Measurements from ENCODE around the gene PTPRO. TPM values are rescaled to one million over a fixed set of nuclear protein-coding genes. Genes with fewer than 3 reads are reported as not detected.

PTPRO gene
- total RNA-seq, 6 experiments from 2014 or later = 0.43 to 2.7 (median 1.1) TPM

DNA sequence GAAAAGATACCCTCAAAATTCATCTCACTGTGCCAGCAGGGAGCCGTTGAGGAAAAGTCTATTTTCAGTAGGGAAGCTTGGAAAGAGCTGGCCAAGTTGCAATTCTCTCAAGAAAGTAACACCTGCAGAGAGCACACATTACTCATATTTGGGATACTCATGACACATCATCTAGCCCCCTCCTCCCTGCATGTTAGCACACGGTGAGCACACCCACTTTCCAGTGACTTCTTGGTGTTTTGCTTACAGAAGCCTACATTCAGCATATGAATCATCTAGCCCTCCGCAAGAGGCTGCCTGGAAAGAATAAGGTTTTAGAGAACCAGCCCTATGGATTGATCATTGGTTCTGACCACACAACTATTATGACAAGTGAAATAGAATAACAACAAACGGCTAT lies 124.5 kb downstream of the PTPRO start:
- Histone ChIP-seq H3K4me3 (no peak overlapping the region), H3K9me3 (no peaks in the 10 kb centered on the region), H3K4me1 (no peaks in the 10 kb centered on the region), H3K36me3 (no peaks in the 10 kb centered on the region), H3K27me3 (no peaks in the 10 kb centered on the region), H3K27ac (no peak overlapping the region)
- TF ChIP-seq, protein P1, sequence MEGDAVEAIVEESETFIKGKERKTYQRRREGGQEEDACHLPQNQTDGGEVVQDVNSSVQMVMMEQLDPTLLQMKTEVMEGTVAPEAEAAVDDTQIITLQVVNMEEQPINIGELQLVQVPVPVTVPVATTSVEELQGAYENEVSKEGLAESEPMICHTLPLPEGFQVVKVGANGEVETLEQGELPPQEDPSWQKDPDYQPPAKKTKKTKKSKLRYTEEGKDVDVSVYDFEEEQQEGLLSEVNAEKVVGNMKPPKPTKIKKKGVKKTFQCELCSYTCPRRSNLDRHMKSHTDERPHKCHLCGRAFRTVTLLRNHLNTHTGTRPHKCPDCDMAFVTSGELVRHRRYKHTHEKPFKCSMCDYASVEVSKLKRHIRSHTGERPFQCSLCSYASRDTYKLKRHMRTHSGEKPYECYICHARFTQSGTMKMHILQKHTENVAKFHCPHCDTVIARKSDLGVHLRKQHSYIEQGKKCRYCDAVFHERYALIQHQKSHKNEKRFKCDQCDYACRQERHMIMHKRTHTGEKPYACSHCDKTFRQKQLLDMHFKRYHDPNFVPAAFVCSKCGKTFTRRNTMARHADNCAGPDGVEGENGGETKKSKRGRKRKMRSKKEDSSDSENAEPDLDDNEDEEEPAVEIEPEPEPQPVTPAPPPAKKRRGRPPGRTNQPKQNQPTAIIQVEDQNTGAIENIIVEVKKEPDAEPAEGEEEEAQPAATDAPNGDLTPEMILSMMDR (IDR thresholded peaks at IDR 0.05) = no peak
- TF ChIP-seq POLR2A (IDR thresholded peaks at IDR 0.05) = no peak
- 46% methylated on average over 4 of the region's 4 CpGs for WGBS (ENCODE audit: insufficient coverage, low coverage, low lambda C conversion rate, missing lambda C conversion rate)
- DNase-seq = no peak
- no peak for ATAC-seq
- intact Hi-C loops (cut with DNase I) = no loop called here

DNA sequence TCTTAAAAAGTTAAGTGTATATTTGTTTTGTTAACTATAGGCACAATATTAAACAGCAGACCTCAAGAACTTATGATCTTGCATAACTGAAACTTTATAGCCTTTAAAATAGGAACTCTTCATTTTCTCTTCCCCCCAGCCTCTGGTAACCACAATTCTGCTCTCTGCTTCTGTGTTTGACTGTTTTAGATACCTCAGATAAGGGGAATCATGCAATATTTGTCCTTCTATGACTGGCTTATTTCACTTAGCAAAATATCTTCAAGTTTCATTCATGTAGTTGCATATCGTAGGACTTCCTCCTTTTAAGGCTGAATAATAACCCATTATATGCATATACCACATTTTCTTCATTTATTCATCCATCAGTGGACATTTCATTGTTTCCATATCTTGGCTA lies 131.3 kb downstream of the PTPRO start:
- WGBS (ENCODE audit: insufficient coverage, low coverage, low lambda C conversion rate, missing lambda C conversion rate) = 13% methylated on average over 1 of the region's 1 CpG
- Histone ChIP-seq H3K36me3 (no peaks in the 10 kb centered on the region), H3K9me3 (peaks cover 0 to under 1% (median 0%) of the 10 kb centered on the region in 4 donors), H3K27ac (no peak overlapping the region), H3K27me3 (no peaks in the 10 kb centered on the region), H3K4me1 (no peaks in the 10 kb centered on the region), H3K4me3 (no peak overlapping the region)
- intact Hi-C loops (cut with DNase I) = no loop called here
- ATAC-seq (no peak), DNase-seq (no peak)
- no peak for TF ChIP-seq POLR2A (IDR thresholded peaks at IDR 0.05)
- TF ChIP-seq, protein P1 (IDR thresholded peaks at IDR 0.05) = no peak

DNA sequence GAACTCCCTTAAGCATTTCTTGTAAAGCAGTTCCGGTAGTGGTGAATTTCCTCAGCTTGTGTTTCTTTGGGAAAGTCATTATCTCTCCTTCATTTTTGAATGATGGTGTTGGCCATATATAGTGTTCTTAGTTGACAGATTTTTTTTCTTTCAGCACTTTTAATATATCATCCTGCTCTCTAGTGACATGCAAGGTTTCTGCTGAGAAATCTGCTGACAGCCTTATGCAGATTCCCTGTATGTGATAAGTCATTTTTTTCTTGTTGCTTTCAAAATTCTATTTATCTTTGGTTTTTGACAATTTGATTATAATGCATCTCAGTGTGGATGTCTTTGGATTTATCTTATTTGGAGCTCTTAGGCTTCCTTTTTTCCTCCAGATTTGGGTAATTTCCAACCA lies 135.7 kb downstream of the PTPRO start:
- Histone ChIP-seq H3K36me3 (no peaks in the 10 kb centered on the region), H3K27ac (no peak overlapping the region), H3K27me3 (no peaks in the 10 kb centered on the region), H3K4me1 (no peaks in the 10 kb centered on the region), H3K4me3 (no peak overlapping the region), H3K9me3 (peaks cover 0 to 3% (median 0%) of the 10 kb centered on the region in 4 donors)
- ATAC-seq (no peak), DNase-seq (no peak)
- WGBS (ENCODE audit: insufficient coverage, low coverage, low lambda C conversion rate, missing lambda C conversion rate) = 47% methylated on average over 1 of the region's 1 CpG
- intact Hi-C loops (cut with DNase I) = no loop called here
- TF ChIP-seq, protein P1 (IDR thresholded peaks at IDR 0.05) = no peak
- TF ChIP-seq POLR2A (IDR thresholded peaks at IDR 0.05) = no peak

DNA sequence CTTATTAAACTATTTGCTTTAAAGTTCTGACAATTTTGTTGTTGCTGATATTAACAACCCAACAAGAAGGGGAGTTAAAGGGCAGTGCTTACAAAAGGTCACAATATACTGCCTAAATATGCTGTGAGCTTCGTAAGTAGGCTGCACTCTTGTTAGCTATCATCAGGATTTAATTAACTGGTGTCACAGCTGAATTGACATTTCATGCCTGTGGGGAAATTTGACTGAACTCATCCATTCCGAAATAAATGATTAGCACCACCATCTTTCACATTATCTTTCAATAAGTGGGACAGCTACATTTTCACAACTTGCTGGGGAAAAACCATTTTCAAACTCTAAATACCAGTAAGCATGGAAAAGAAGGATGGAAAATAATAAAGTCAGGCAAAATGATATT lies 146.6 kb downstream of the PTPRO start:
- no peaks in the 10 kb centered on the region for H3K9me3 ChIP-seq
- no peak for TF ChIP-seq POLR2A (IDR thresholded peaks at IDR 0.05)
- TF ChIP-seq, protein P1 (IDR thresholded peaks at IDR 0.05) = no peak
- intact Hi-C loops (cut with DNase I) = no loop called here

DNA sequence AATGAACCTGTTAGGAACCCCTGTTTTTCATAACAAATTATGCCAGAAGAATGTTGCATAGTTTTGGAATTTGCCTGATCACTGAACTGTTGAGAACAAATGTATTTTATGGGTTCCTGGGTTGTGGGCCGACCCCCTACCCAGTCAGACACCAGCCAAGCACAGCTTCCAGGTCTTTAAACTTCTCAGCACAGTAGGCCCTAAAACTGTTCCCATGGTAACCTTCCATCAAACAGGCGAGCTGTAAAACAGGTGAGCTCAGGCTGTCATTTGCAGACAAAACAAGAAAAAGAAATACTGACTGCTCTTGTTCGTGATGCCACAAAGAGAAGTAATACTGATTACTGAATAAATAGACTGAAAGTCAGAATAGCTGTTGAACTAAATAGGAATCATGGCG lies 147.0 kb downstream of the PTPRO start:
- no peak for DNase-seq
- intact Hi-C loops (cut with DNase I) = no loop called here

More for the DNA sequence above, 146.6 kb downstream of the PTPRO start:
- H3K4me3 ChIP-seq = no peak overlapping the region
- no peaks in the 10 kb centered on the region for H3K27me3 ChIP-seq
- no peak overlapping the region for H3K27ac ChIP-seq
- H3K4me1 ChIP-seq = no peaks in the 10 kb centered on the region
- ATAC-seq = no peak
- 24% methylated on average over 2 of the region's 2 CpGs for WGBS (ENCODE audit: insufficient coverage, low coverage, low lambda C conversion rate, missing lambda C conversion rate)
- DNase-seq = no peak
- no peaks in the 10 kb centered on the region for H3K36me3 ChIP-seq

More for the DNA sequence above, 147.0 kb downstream of the PTPRO start:
- Histone ChIP-seq H3K4me1 (no peaks in the 10 kb centered on the region), H3K36me3 (no peaks in the 10 kb centered on the region), H3K27me3 (no peaks in the 10 kb centered on the region), H3K4me3 (no peak overlapping the region), H3K27ac (no peak overlapping the region), H3K9me3 (no peaks in the 10 kb centered on the region)
- ATAC-seq = no peak
- TF ChIP-seq, protein P1 (IDR thresholded peaks at IDR 0.05) = no peak
- no peak for TF ChIP-seq POLR2A (IDR thresholded peaks at IDR 0.05)
- WGBS (ENCODE audit: insufficient coverage, low coverage, low lambda C conversion rate, missing lambda C conversion rate) = 35% methylated on average over 4 of the region's 4 CpGs
